DMS79 treated with DMSO at 0.1 percent for 48 hours (cell line): Measurements from ENCODE around the gene EHMT1.
"Not testable (repeated sequence)": the region's sequence is repeated elsewhere in the genome, so short reads cannot be mapped to it uniquely, and the experiment has no call there.

ENCODE experiments used
- DNase-seq: peaks from one replicate; lab custom pipeline; 2025; lab: John Stamatoyannopoulos, UW

Gene EHMT1

GRCh38 chr9:137590469-137591383, 28.1 kb upstream of the EHMT1 start, which contains the start of gene ZMYND19:
TSS of gene ZMYND19 (minus strand) at chr9:137590512. CDS start at chr9:137590263, 249 bp downstream.
- peak; percentile 65 for DNase-seq

DNA sequence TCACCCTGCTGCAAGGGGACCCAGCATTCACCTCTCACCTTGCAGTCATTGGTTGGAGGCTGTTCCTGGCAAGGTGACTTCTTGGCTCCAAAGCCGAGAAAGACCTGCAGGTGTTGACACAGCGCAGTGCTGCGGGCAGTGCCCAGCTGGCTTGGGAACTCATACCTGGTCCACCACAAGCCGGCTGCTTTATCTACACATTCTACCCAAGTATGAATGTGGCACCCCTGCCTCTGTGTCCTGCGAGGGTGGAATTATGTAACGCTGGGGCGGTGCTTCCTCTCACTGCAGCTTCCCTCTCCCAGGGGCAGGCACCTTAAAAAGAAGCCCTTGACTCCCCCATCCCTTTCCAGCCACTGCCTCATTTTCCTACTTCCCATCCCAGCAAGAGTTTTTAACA, 26.0 kb upstream of the EHMT1 start:
- DNase-seq, result no peak

GRCh38 chr9:137593176-137593575, 25.6 kb upstream of the EHMT1 start:
- DNase-seq, result peak; percentile 93

DNA sequence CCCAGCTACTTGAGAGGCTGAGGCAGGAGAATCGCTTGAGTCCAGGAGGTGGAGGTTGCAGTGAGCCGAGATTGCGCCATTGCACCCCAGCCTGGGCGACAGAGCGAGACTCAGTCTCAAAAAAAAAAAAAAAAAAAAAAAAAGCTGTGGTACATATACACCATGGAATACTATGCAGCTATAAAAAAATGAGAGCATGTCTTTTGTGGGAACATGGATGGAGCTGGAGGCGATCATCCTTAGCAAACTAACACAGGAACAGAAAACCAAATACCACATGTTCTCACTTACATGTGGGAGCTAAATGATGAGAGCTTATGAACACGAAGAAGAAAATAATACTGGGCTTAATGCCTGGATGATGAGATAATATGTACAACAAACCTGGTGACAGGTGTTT, 22.2 kb upstream of the EHMT1 start:
- not testable (repeated sequence) for DNase-seq

DNA sequence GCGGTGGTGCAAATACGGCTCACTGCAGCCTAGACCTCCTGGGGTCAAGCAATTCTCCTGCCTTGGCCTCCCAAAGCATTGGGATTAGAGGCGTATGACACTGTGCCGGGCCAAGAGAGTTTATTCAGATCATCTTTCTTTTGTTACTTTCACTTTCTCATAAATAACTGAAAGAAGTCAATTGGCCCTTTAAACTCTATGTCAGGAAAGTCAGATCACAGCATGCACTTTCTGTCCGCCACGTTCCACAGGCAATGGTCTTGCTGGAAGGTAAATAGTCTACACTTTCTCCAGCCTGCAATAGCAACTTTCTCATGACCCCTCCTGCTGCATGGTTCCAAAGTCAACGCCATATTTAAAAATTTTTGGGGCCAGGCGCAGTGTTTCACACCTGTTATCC, 19.9 kb upstream of the EHMT1 start:
- DNase-seq, result no peak

GRCh38 chr9:137602661-137603060, 16.1 kb upstream of the EHMT1 start:
- DNase-seq, result no peak

DNA sequence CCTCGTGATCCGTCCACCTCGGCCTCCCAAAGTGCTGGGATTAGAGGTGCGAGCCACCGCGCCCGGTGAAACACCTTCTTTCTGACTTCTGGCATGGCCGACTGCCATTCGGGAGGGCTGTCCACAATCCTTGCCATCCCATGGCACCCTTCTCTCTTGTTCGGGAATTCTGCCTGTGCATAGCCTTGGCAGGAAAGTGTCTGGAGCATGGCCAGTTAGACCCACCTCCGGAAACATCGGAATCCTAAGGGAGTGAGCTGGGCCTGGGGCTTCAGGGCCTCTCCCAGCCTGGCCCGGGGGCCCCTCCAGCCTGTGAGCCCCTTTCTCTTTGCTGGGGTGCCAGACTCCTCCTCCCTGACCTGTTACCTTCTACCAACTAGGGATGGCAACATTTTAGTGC, 14.9 kb upstream of the EHMT1 start:
- no peak for DNase-seq

- no peak for DNase-seq
These were observed 14.3 kb upstream of the EHMT1 start for GRCh38 chr9:137604345-137605086.

- peak; percentile 77 for DNase-seq
These were observed 13.4 kb upstream of the EHMT1 start, which contains the start of gene ARRDC1 for GRCh38 chr9:137605121-137606004. TSS of gene ARRDC1 (plus strand) at chr9:137605686. CDS start at chr9:137605718, 32 bp downstream.

DNA sequence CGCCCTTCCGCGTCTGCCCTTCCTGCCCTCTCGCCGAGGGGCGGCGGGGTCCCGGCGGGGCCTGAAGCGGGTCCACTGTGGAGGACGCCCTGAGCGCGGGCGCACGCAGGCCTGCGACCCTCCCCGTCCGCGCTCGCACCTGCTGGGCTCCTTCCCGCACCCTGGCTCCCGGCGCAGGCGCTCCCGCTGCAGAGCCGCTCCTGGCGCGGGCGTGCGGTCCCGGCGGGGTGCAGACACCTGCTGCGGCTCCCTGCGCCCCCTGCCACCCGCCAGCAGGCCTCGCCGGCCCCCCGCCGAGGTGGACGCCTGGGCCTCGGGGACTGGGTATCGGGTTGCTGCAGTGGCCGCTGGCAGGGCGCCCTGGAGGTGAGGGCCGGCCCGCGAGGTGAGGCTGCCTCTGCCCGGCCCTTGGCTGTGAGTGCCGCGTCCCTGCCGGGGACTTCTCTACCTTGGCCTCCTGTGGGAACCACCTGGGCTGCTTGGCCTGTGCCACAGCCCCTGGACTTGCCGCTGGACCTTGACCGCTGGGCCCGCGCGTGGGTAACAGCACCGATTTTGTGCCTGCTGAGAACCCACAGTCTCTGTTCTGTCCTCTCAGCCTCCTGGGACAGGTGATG, 12.7 kb upstream of the EHMT1 start:
- no peak for DNase-seq

- DNase-seq, result no peak
These were observed 12.1 kb upstream of the EHMT1 start for GRCh38 chr9:137606734-137607138.

GRCh38 chr9:137607141-137607857, 11.5 kb upstream of the EHMT1 start:
- no peak for DNase-seq

DNA sequence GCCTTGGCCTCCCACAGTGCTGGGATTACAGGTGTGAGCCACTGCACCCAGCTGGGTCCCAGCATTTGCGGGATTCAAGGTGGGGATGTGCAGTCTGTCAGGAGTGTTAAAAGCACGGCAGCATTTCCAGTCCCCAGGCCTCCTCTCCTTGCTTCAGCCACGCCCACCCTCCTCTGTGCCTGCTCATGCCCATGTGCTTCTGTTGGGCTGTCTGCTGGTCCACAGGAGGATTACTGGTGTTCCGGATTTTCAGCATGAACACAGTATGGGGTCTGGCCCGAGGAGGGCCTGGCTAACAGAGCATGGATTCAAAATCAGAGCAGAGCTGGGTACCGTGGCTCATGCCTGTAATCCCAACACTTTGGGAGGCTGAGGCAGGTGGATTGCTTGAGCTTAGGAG, 7.9 kb upstream of the EHMT1 start:
- no peak for DNase-seq

- peak; percentile 11 for DNase-seq
These were observed 6.9 kb upstream of the EHMT1 start for GRCh38 chr9:137611623-137612609.

DNA sequence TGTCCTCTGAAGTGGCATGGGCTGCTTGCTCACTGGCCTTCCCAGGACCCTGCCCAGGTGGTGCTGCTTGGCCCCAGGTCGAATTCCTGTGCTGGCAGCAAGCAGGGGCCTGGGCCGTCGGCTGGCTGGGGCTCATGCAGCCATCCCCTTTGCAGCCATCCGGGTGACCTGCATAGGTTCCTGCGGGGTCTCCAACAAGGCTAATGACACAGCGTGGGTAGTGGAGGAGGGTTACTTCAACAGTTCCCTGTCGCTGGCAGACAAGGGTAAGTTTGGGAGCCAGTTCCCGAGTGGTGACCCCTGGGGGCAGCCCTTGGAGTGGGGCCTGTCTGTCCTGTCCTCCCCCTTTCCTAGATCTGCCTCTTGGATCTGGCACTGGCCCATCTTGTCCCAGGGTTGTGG, 6.1 kb upstream of the EHMT1 start:
- no peak for DNase-seq

- no peak for DNase-seq
These were observed 5.5 kb upstream of the EHMT1 start for GRCh38 chr9:137613259-137613658.

DNA sequence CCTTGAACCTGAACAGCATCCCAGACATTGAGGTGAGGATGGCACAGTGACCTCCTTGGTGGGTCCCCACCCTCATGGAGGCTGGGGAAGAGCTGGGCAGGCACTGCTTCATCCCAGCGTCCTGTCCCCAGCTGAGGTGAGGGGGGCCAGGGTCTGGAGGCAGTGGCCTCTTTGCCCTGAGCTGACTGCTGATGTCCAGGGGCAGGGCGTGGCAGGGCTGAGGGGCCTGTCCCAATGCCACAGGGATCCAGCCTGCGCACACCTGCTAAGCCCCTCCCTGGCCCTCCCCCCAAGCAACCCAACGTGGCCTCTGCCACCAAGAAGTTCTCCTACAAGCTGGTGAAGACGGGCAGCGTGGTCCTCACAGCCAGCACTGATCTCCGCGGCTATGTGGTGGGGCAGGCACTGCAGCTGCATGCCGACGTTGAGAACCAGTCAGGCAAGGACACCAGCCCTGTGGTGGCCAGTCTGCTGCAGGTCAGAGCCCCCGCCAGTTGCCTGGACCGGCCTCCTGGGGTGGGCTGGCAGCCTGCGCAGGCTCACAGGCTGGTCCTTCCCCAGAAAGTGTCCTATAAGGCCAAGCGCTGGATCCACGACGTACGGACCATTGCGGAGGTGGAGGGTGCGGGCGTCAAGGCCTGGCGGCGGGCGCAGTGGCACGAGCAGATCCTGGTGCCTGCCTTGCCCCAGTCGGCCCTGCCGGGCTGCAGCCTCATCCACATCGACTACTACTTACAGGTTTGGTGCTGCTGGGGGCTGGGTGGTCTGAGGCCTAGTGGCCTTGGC, 4.9 kb upstream of the EHMT1 start:
- no peak for DNase-seq

- no peak for DNase-seq
These were observed 4.0 kb upstream of the EHMT1 start for GRCh38 chr9:137614631-137615386.
